Measurements from ENCODE around the gene C11orf24. TPM values are rescaled to one million over a fixed set of nuclear protein-coding genes. Genes with fewer than 3 reads are reported as not detected.
A peak's percentile ranks its signal among the peaks of the same experiment; 100 is the strongest.

The C11orf24 gene
- total and polyA plus RNA-seq, 9 of the 15 experiments (the other 6 are each of a cell fraction or from before 2014, with no cell fraction given) = 2.0 to 65.2 (median 32.5) TPM

DNA sequence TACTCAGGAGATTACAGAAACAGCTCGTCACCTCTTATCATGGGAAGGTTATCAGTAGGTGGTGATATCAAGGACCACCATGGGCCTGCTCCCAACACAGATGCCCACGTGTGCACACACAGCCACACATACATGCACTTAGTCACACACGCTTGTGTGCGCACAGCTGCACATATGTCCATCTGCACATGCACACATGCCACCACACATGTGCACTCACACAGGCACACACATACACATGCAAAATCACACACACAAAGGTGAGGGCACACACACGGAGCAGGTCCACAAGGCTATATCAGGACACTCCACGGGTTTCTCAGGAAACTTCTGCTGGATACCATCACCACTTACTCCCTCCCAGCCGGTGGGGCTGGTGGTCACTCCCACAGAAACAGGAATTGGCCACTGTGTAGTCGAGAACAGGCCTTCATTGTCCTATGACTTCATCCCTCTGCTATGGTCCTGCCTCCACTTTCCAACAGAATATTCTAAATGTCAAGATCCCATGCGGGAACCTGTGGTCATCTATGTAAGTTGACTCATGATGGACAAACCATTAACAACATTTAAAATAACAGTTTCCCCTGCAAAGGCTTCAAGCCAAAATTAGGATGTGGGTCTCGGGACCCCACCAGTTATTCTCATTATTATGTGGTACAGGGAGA lies 2.2 kb downstream of the C11orf24 start (continued):
- TF ChIP-seq MAZ (CRISPR knock-in tag; conservative IDR thresholded peaks at IDR 0.05 in 1 of 2, IDR thresholded peaks at IDR 0.05 in 1 of 2) (peak in 1 of 2 experiments; percentile 66; a peak in 2 of 4 replicates), RFX7 (CRISPR knock-in tag; IDR thresholded peaks at IDR 0.05) (no peak), TSC22D4 (tag; IDR thresholded peaks at IDR 0.05) (no peak), EWSR1 (IDR thresholded peaks at IDR 0.05; ENCODE audit: borderline replicate concordance, low read depth, partially characterized antibody) (no peak), KAT2B (IDR thresholded peaks at IDR 0.05; ENCODE audit: low read depth, low read length) (no peak), GTF2F1 (IDR thresholded peaks at IDR 0.05; ENCODE audit: low read depth, low read length) (no peak), ETS2 (tag; IDR thresholded peaks at IDR 0.05; ENCODE audit: borderline replicate concordance, poor library complexity, severe bottlenecking) (no peak), ZFPM2 (CRISPR knock-in tag; IDR thresholded peaks at IDR 0.05) (no peak), ZNF586 (CRISPR knock-in tag; conservative IDR thresholded peaks at IDR 0.05) (no peak), TOE1 (IDR thresholded peaks at IDR 0.05; ENCODE audit: borderline replicate concordance) (no peak), TOE1 (CRISPR knock-in tag; IDR thresholded peaks at IDR 0.05; ENCODE audit: borderline replicate concordance, low read depth) (no peak; the same call in 1 of the 2 replicates)
- TF ChIP-seq, protein P1, sequence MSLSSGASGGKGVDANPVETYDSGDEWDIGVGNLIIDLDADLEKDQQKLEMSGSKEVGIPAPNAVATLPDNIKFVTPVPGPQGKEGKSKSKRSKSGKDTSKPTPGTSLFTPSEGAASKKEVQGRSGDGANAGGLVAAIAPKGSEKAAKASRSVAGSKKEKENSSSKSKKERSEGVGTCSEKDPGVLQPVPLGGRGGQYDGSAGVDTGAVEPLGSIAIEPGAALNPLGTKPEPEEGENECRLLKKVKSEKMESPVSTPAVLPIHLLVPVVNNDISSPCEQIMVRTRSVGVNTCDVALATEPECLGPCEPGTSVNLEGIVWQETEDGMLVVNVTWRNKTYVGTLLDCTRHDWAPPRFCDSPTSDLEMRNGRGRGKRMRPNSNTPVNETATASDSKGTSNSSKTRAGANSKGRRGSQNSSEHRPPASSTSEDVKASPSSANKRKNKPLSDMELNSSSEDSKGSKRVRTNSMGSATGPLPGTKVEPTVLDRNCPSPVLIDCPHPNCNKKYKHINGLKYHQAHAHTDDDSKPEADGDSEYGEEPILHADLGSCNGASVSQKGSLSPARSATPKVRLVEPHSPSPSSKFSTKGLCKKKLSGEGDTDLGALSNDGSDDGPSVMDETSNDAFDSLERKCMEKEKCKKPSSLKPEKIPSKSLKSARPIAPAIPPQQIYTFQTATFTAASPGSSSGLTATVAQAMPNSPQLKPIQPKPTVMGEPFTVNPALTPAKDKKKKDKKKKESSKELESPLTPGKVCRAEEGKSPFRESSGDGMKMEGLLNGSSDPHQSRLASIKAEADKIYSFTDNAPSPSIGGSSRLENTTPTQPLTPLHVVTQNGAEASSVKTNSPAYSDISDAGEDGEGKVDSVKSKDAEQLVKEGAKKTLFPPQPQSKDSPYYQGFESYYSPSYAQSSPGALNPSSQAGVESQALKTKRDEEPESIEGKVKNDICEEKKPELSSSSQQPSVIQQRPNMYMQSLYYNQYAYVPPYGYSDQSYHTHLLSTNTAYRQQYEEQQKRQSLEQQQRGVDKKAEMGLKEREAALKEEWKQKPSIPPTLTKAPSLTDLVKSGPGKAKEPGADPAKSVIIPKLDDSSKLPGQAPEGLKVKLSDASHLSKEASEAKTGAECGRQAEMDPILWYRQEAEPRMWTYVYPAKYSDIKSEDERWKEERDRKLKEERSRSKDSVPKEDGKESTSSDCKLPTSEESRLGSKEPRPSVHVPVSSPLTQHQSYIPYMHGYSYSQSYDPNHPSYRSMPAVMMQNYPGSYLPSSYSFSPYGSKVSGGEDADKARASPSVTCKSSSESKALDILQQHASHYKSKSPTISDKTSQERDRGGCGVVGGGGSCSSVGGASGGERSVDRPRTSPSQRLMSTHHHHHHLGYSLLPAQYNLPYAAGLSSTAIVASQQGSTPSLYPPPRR (CRISPR knock-in tag; IDR thresholded peaks at IDR 0.05; ENCODE audit: borderline replicate concordance) = no peak
